GM21576 (cell line): Measurements from ENCODE around the gene BCL11B.
"Not testable (repeated sequence)": the region's sequence is repeated elsewhere in the genome, so short reads cannot be mapped to it uniquely, and the experiment has no call there.

Experiments used
- ATAC-seq: cut with Tn5 transposase; IDR thresholded peaks from one replicate; pipeline ENCODE4 v1.9.1; 2021; ENCODE audit warnings: mild to moderate bottlenecking, moderate library complexity; ENCODE audit not compliant: unreplicated experiment

The BCL11B gene

DNA sequence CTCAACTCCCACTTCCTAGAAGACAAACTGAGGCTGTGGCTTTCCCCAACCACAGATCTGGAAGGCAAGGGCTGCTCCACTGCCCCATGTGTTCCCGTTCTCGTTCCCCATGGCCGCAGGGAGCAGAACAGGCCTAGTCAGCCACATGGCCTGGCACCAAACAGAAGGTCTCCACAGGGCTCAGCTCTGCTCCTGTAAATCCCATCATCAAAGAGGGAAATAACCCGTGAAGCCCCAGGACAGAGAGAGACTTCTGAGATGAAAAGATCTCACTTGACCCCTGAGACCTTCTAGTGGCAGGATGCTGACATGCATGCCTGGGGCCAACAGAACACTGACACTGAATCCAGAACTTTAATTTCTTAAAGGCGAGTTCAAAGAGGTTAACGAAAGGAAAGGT is 68.9 kb downstream of the BCL11B start:
- ATAC-seq, result no peak

DNA sequence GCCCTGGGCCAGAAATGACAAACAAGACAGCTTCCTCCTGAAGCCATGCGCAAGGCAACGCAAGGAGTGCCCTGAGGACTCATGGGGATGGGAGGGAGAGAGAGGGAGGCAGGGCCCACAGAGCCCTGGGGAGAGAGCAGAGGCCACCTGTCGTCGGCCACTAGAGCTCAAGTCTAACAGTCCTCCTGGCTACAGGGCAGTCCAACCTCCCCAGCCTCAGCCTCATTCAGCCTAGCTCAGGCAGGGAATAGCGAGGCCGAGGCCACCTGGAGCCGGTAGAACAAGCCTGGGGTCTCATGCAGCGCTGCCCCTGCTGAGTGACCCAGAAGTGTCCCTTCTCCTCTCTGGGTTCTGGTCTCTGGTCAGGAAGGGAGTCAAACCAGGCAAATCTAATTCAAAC is 69.5 kb downstream of the BCL11B start:
- ATAC-seq, result no peak

DNA sequence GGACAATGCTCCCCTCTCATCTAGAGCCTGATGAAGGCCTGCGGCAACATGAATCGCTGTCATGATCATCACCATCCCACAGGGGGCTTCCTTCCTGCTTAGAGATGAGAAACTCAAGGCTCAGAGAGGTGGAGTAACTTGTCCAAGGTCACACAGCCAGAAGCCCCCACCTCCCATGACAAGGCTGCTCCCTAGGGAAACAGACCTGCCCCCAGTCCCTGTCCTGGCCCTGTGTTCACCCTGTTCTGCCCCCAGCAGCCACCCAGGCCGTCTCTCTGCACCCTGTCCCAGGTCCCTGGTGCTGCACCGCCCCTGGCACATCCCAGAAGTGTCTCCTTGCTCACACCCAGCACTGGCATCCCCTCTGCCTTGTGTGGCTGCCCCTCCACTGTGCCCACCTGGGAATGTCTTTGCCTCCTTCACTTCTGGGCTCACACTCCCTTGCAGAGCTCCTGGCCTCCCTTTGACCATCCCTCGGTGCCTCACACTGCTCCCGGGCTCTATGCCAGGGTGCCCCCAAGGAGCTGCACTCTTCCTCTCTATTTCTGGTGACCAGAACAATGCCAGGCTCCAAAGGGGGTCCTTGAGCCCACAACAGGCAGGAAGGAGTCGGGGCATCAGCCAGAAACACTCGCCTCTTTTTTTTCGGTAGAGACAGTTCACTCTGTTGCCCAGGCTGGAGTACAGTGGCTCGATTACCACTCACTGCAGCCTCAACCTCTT is 70.5 kb downstream of the BCL11B start:
- ATAC-seq, result no peak

DNA sequence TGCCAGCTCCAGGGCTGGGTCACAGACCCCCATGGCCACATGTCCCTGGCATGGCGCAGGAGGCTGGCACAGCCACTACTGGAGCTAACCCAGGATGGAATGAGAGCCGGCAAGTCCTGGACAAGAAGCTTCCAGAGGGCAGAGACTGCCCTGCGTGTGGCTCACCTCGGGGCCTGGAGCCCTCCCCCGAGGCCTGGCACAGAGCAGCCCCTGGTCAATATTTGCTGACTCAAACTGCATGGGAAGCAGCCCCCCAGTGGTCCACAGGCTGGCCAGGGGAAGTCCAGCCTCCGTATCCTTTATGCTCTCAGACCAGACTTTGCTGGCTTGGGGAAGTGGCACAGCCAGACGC is 71.4 kb downstream of the BCL11B start:
- no peak for ATAC-seq

DNA sequence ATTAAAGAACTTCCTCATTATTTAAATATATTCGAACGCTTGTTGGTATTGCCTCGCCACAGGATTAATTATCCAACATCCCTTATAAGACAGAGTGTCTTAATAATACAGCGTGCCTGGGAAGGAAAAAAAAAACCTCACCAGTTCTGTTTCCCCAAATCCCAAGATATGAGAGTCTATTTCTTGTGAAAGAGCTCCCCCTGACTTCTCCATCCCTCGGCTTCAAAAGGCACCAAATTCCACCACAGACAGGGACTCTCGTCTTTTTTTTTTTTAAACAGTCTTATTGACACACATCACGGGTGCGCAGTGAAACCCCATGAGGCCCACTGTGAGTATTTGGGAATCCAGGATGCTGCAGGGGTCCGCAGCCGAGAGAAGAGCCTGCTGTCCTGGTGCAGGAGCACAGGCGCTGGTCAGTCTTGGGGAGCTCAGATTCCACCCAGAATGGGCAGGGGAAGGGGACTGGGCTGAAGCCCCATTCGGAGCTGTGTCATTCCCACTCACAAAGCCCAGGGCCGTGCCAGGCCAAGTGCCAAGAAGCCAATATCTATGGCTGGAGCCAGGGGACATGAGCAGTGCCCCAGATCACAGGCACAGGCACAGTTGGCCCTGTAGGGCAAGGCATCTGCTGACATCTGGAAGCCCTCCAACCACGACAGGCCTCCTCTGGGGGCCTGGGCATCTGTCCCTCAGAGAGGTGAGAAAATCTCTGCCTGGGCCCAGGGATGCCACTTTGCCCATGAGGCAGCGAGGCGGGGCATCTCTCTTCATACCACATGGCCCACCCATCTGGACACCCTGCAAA is 71.9 kb downstream of the BCL11B start:
- ATAC-seq, result no peak

DNA sequence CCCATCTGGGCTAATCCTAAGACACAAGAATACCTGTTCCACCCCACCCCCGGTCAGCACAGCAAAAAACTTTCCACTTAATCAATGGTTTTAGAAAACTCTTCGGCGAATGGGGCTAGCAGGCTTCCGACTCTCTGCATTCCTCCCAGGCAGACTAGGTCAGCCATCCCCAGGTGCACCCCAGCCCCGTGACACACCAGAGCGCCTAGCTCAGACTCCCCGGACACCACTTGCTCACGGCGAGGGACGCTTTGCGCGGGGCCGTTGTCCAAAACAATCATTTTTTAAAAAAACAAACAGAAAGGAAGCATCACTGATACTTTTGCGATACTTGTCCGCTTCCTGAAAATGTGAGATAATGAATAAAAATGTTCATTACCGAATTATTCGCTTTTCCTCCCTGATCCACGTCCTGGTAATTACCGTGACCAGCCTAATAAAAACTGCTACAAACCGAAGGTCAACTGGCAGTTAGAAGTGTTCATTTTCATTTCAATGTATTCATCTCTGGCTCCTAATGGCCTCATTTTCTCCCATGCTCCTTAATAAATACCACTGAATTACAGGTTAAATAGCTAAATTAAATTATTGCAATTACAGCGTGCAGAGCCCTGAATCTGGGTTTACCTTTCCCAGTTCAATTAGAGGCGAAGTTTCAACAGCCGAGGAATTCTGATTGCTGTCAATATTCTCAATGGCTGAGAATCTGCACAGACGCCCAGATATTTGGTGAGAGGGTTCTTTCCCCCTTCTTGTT is 73.1 kb downstream of the BCL11B start:
- ATAC-seq, result no peak

DNA sequence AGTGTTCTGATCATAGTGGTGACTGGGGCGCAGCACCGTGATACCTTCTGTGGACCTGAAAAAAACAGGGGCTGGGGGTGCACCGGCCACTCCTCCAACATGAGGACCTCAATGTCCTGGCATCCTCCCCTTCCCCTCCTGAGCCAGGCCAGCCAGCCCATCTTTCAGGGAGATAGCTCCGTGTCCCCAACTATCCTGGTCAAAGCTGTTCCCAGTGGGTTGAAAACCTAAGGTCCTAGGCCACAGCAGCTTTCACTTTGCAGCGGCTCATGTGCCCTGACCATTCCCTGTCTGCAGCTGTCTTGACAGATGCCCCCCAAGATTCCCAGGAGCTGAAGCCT is 75.7 kb downstream of the BCL11B start:
- no peak for ATAC-seq

DNA sequence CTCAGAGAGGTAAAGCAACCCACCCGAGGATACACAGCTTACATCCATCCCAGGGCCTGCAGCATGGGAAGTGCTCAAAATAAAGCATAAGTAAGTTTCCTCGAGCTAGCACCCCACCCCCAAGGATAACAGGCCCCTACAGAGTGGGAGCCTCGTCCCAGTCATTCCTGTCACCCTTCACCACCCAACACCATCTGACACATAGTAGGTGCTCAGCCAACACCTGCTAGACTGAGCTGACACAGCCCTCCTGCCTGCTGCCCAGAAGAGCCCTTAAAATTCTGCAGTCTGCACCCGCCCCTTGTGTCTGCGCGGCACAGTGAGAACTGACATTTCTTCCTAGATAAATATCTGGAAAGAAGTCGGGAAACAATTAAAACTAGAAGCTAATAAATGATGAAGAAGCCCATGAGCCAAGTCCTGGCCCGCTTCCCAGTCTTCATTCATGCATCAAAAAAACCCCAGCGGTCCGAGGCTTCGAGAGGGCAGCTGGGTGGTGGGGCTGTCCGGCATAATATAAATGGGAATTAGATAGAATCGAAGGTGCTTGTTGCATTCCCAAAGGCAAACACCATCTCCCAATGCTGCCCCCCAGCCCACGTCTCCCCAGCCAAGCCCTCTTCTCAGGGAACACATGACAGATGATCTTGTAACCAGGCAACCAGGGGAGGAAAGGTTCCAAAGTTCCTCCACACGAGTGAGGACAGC is 76.2 kb downstream of the BCL11B start:
- no peak for ATAC-seq

DNA sequence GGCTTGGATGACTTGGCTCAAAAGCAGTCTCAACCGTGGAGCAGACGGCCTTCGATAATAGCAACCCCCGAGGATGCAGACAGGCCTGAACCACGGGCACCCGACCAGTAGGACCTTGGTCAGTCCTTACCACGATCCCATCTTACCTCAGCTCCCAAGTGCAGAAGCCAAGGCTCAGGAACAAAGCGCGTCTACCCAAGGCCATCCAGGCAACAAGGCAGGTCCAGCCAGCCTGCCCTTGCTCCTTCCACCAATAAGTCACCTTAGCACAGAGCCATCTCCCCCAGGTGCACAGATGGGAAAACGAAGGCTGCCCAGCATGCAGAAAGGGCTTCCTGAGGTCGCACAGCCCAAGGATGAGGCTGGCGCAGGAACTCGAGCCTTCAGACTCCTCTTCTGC is 77.3 kb downstream of the BCL11B start:
- ATAC-seq, result no peak

DNA sequence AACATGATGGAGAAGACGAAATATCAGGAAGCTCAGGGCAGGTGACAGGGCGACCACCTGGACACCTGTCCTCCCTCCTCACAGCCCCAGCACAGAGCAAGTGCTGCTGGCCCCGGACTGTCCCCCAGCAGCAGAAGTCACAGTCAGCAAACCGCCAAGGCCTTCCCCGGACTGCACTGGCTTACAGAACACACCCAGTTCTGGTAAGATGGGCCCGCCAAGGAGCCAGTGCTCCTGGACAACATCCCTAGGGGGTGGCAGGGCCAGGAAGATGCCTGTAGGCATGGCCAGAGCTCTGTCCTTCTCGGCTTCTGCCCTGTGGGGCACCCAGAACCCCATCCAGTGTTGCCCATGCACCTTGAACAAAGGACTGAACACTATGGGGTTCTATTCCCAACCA is 77.9 kb downstream of the BCL11B start:
- ATAC-seq, result no peak

DNA sequence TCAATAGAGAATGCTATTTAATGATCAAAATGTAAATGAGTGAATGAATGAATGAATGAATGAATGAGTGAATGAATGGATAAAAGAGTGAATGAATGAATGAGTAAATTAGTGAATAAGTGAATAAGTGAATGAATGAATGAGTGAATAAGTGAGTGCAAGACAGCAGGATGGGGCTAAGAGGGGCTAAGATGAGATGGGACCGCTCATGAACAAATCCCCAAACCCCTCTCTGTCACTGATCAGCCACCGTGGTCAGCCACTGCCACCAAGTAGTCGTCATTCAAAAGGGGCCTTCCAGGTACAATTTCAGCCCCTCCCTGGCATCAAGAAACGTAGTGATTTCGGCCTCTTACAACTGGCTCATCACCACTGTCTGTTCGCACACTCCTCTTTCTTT is 79.2 kb downstream of the BCL11B start:
- no peak for ATAC-seq

DNA sequence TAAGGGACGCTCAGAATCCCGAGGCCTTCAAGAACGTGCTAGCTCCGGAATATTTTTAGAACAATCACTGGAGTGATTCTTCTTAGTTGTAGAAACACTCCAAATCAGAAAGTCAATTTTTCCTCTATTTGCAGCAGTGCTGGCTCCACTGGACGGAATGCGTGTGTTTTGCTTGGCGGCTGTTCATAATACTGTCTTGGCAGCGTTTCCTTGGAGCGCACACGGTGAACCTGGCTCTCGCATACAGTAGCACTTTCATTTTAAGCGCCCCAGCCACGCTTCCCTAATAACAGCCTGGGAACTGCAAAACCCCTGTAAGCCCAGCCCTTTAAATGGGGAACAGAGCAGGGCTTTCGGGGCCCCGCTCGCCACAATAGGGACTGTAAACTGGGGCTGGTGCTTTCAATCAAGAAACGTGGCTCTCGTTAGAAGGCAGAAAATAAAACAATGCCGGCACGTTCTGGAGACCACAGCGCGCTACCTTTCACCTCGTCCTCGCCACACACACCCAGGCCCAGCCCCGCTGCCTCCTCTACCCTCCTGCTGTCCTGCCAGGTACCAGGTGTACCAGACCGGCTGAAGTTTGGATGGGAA is 79.9 kb downstream of the BCL11B start:
- ATAC-seq, result no peak

DNA sequence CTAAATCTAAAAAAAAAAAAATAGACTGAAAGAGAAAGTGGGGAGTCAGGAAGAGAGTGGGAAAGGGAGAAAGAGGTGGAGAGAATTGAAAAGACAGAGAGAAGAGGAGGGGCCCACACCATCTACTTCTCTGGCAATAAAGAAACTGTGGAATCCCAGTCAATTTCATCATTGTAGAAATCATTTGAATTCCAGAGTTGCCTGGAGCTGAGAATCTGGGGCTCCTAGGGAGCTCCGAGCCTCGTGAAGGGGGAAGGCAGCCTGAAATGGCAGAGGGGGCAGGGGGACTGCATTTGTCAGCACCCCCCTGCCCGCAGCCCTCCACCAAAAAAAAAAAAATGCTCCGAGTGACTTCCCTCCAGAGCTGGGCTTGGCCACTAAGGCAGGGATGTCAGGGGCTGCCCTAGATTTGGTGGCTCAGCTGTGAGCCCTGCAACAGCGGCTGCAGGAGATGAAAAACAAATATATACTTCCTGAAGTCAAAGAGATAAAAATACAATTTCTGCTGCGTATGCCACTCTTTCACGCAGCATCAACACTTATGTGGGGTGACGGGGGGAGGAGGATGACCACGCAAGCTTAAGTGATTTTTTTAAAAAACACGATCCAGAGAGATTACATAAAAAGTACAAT is 80.5 kb downstream of the BCL11B start:
- no peak for ATAC-seq

DNA sequence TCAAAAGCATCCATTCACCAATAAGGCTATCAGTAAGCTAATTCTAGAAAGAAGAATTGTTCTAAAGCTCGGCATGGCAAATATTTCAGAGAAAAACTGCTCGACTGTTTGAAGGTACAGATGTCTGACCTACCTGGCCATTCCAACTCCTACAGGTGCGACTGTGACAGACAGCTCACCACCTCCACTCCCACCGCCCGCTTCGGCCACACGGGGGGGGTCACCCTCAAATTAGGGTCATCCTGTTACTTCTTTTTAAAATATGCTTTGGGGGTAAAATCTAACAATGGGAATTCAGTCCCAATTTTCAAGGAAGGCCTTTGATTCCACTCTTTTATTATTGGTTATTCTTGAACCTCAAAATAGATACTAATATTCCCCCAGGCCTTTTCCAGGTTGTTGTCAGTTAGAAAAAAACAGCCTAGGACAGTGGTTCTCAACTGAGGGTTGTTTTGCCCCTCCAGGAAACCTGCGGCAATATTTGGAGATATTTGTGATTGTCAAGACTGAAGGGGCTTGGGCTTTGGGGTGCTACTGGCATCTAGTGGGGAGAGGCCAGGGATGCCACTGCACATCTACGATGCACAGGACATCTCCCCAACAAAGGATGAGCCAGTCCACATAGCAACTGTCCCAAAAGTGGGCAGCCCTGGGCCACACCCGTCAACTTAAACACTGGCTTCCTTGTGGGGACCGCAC is 81.2 kb downstream of the BCL11B start:
- ATAC-seq, result no peak

DNA sequence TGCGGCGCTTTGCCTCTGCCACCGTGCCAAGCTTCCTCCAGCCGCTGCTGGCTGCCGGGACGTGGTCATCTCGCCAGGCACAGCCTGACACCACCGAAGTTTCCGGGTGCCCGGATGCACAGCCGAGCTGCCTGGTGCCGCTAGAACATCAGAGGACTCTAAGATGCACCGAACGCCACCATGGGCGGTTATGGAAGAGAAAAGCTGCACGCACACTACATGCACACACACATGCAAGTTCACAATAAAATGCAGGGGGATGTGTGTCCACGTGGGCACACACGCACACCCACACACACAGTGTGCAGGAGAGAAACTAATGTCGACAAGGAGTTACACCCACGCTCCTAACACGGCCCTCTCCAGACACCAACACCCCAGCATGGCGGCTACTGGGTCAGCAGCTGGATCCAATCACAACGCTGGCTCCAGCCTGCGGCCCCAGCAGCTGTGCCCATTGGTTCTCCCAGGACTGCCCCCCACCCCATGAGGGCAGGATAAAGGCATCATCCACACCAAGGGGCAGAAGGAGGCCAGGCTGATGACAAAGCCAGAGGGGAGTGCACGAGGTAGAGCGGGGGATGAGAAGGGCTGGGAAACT is 82.7 kb downstream of the BCL11B start:
- no peak for ATAC-seq

DNA sequence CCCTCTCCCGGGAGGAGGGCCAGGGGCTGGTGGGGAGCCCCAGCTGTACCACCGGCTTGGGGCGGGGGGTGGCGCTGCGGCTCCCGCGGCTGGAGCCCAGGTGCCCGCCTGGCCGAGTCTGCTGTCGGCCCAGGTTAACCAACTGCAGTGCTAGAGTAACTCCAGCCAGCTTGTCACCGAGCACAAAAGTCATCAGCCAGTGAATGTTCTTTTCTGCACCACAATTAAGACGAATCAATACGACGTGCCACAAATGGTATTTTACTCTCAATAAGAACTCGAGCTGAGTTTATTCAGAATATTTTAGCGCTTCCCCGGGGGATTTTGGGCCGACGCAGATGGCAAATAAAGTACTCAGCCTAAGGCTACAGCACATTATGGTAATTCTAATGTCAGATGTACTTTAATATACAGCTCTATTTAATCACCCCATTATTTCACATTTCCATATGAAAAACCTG is 83.2 kb downstream of the BCL11B start:
- ATAC-seq, result no peak

DNA sequence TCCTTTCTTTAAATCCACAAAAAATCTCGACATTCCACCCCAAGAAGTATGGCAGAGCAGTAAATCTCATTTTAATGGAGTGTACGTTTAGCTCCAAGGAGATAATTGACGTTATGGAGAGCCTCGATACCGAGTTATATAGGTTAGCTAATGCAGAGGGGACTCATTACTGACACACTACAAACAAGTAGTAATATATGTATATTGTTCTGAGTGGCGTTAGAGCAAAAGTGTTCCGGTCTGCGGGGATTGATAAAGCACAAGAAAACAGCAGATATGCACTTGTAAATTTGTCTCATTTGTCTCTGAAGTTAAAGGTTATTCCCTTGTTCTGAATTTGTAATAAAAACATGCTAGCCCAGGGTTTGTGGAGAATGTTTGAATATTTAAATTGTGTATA is 84.1 kb downstream of the BCL11B start:
- no peak for ATAC-seq

DNA sequence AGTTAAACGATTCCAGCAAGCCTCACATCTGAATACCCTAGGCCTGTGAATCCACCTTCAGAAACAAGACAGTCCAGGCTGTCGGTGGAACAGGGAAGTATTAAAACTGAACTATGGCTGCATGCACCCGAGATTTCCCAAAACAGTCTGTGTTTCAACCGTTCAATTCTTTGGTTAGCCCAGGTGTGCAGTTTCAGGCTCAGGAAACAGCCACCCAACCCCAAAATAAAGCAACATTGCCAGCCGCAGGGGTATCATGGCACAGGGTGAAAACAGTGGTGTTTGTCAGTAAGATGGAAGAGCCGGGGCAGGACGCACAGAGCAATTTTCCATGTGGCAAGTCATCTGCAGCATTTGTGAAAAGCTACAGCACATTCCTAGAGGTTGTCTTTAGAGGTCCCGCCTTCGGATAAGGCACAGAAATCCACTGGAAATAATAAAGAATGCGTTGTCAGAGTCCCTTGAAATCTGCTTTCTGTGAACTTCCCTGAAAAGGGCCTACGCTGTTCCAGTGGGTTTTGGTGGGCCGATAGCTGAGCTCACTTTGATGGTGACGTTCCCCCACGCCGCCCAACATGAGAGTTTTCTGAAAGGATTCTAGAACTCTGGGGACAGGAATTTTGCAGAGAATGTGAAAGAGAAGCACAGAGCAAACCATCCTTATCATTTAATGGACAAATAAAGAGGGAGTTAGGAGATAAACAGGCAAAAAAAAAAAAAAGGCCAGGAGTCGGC is 84.9 kb downstream of the BCL11B start:
- ATAC-seq, result no peak

DNA sequence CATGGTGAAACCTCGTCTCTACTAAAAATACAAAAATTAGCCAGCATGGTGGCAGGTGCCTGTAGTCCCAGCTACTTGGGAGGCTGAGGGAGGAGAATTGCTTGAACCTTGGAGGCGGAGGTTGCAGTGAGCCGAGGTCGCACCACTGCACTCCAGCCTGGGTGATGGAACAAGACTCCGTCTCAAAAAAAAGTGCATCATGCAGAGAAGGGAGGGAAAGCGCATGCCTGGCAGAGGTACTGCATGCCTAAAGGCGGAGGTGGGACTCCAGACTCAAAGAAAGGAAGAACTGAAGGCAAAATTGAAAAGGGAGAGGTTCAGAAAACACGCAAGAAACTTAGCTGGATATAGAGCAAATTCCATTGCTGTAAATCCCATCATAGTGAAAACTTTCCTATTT is 85.7 kb downstream of the BCL11B start:
- not testable (repeated sequence) for ATAC-seq
